Measurements from ENCODE around the gene TECTA. TPM values are rescaled to one million over a fixed set of nuclear protein-coding genes. Genes with fewer than 3 reads are reported as not detected.

Gene TECTA
- total and polyA plus RNA-seq, 2 of the 8 experiments (the other 6 are each of a cell fraction or from before 2014, with no cell fraction given): 0.59 to 1.0 TPM

GRCh38 chr11:121070951-121071845 lies 29.8 kb upstream of the TECTA start:
- Histone ChIP-seq H4K91ac (replicated peaks; ENCODE audit: insufficient read length, low read length) (no peak overlapping the region), H3K27ac (ENCODE audit: low read depth, low read length) (peak overlapping the region; percentile 66; the same call in 1 of the 2 replicates)
- no peak for TF ChIP-seq POLR2AphosphoS5 (IDR thresholded peaks at IDR 0.05; ENCODE audit: low read depth, low read length)

More at GRCh38 chr11:121070951-121071845, 29.8 kb upstream of the TECTA start:
- Histone ChIP-seq H3K79me1 (ENCODE audit: low read depth, low read length) (no peaks in the 10 kb centered on the region), H2AFZ (ENCODE audit: low read length) (no peak overlapping the region), H4K20me1 (replicated peaks in 1 of 2; ENCODE audit: control insufficient read depth in 1 of 2, insufficient read depth in 2 of 2, low read length in 2 of 2) (no peaks in the 10 kb centered on the region), H3K36me3 (ENCODE audit: control insufficient read depth in 2 of 4, insufficient read depth in 4 of 4, low read length in 3 of 4) (peaks cover 0 to 7% (median 2%) of the 10 kb centered on the region in 4 experiments; a peak in 4 of 8 replicates), H4K5ac (ENCODE audit: insufficient read length, low read depth, low read length) (peak overlapping the region; percentile 68), H3K23ac (ENCODE audit: insufficient read length) (no peak overlapping the region), H3K4me2 (ENCODE audit: insufficient read depth in 1 of 2, low read depth in 2 of 2, low read length in 2 of 2) (peak overlapping the region in 1 of 2 experiments; percentile 35; a peak in 2 of 4 replicates), H3K27me3 (replicated peaks in 1 of 4; ENCODE audit: control insufficient read depth in 3 of 4, extremely low read depth in 1 of 4, insufficient read depth in 3 of 4, low read length in 3 of 4) (no peaks in the 10 kb centered on the region), H3K14ac (ENCODE audit: insufficient read length) (no peak overlapping the region), H2BK20ac (ENCODE audit: low read length) (no peak overlapping the region), H3K23me2 (ENCODE audit: low read depth, low read length) (no peaks in the 10 kb centered on the region), H3K4me1 (replicated peaks in 1 of 4; ENCODE audit: control insufficient read depth in 3 of 4, insufficient read depth in 4 of 4, low read length in 3 of 4) (peaks cover 0 to 4% (median 3%) of the 10 kb centered on the region in 4 experiments; a peak in 3 of 7 replicates), H3K18ac (ENCODE audit: extremely low read depth, low read length) (no peak overlapping the region), H3K9ac (replicated peaks in 1 of 4; ENCODE audit: extremely low read depth in 1 of 4, low read depth in 3 of 4, low read length in 3 of 4) (no peak overlapping the region), H2BK12ac (ENCODE audit: low read depth, low read length) (no peak overlapping the region), H2AK5ac (ENCODE audit: low read depth, low read length) (no peak overlapping the region), H3K4ac (replicated peaks; ENCODE audit: insufficient read length, low read depth, low read length) (no peak overlapping the region), H2BK5ac (ENCODE audit: low read depth, low read length) (no peak overlapping the region), H3K56ac (replicated peaks; ENCODE audit: insufficient read length, low read depth, low read length) (no peak overlapping the region), H2BK120ac (replicated peaks; ENCODE audit: low read depth, low read length) (peak overlapping the region; percentile 28), H4K8ac (ENCODE audit: extremely low read depth, insufficient read depth, low read length) (no peak overlapping the region), H3K9me3 (ENCODE audit: insufficient read depth in 2 of 2, low read depth in 1 of 2, low read length in 1 of 2) (no peaks in the 10 kb centered on the region), H2BK15ac (ENCODE audit: low read length) (no peak overlapping the region), H3K4me3 (ENCODE audit: extremely low read depth in 1 of 4, insufficient read depth in 2 of 4, low read depth in 3 of 4, low read length in 4 of 4) (no peak overlapping the region), H3K79me2 (ENCODE audit: control insufficient read depth in 1 of 2, insufficient read depth in 2 of 2, low read length in 2 of 2) (no peaks in the 10 kb centered on the region)
- POLR2A ChIA-PET (ENCODE audit: partially characterized antibody): no interaction called here
- CTCF ChIA-PET (ENCODE audit: partially characterized antibody): interaction anchor here (0.8 to 1.9 kb wide), 2 partner anchors 12 to 124 kb away, joined by 3 to 4 read pairs; no protein-coding TSS in a partner anchor
- no peak for FAIRE-seq
- 88% methylated on average over 2 of the region's 2 CpGs; no CpG with 5 or more reads in 1 of the 2 experiments for WGBS, 2 experiments (ENCODE audit: extremely low coverage in 1 of 2, insufficient coverage in 1 of 2, insufficient read length in 1 of 2, insufficient replicate concordance in 2 of 2, low coverage in 1 of 2, low lambda C conversion rate in 2 of 2, missing lambda C conversion rate in 1 of 2)
- no peak for DNase-seq (ENCODE audit: low read depth in 1 of 2, low spot score in 2 of 2)

Measured in H1 (cell line).